K562 (cell line): ENCODE results near the gene CDK9. TPM values are rescaled to one million over a fixed set of nuclear protein-coding genes. Genes with fewer than 3 reads are reported as not detected.

Source experiments
- ATAC-seq: fragments of 200-7000 bp; cut with Tn5 transposase; 3 replicates; pipeline ENCODE4 v1.9.1; 2020; ENCODE audit warnings: moderate library complexity
- BruUV-seq: library from RNA; stranded (reverse); fragments of 400-500 nt; replicated peaks from 2 replicates; lab custom pipeline; 2021; lab: Mats Ljungman, UMichigan
- CTCF ChIA-PET: fragments of 300-600 bp; formaldehyde crosslinking; extraction: SDS; loops from one replicate; lab custom pipeline; 2021; ENCODE audit warnings: low intra/inter-chr PET ratio; lab: Yijun Ruan, JAX
- POLR2A ChIA-PET: fragments of 300-600, 350-650 bp; sonication (Branson Sonifier 250); formaldehyde crosslinking; extraction: SDS; loops from one replicate; lab custom pipeline; 2021; ENCODE audit warnings: antibody characterized with exemption, inconsistent platforms; lab: Yijun Ruan, JAX
- DNase-seq, 4 experiments: peaks; one replicate each; pipeline versions ENCODE4 v3.0.0 to v3.0.0-alpha.2; 2011 to 2018; ENCODE audit warnings: low spot score in 3 of 4, mixed read lengths in 3 of 4; ENCODE audit errors: extremely low read depth in 1 of 4
- FAIRE-seq: peaks from 2 replicates; lab custom pipeline; 2011; peaks lifted over from hg19 to GRCh38; lab: Jason Lieb, UNC
- H2AFZ ChIP-seq: 2 replicates; pipeline ENCODE4 v1.6.0; 2011; ENCODE audit warnings: low read depth, low read length, control low read depth, inconsistent platforms
- H3K27ac ChIP-seq: fragments of 200-600 bp; 3 replicates; pipeline ENCODE4 v1.8.0; 2011; ENCODE audit warnings: low read depth, mild to moderate bottlenecking, control low read depth, inconsistent platforms, low read length, moderate library complexity, mixed read lengths; ENCODE audit errors: extremely low read depth
- H3K27me3 ChIP-seq, 2 experiments: fragments of 300-600 bp in 1 of 2; 2 replicates in 1 of 2; 3 replicates in 1 of 2; pipeline versions ENCODE4 v1.6.0 to v1.8.0; 2011; ENCODE audit warnings: inconsistent platforms in 2 of 2, low read length in 2 of 2, mild to moderate bottlenecking in 1 of 2, mixed read lengths in 1 of 2, moderate library complexity in 1 of 2; ENCODE audit not compliant: control insufficient read depth in 2 of 2, insufficient read depth in 2 of 2
- H3K36me3 ChIP-seq: fragments of 300-600 bp; 3 replicates; pipeline ENCODE4 v1.8.0; 2011; ENCODE audit warnings: mild to moderate bottlenecking, low read length, inconsistent platforms; ENCODE audit not compliant: control insufficient read depth, insufficient read depth
- H3K4me1 ChIP-seq, 2 experiments: fragments of 200-600 bp in 1 of 2; replicated peaks in 1 of 2; 2 replicates in 1 of 2; 3 replicates in 1 of 2; pipeline versions ENCODE4 v1.5.1 to v1.8.0; 2011; ENCODE audit warnings: inconsistent platforms in 2 of 2, low read length in 2 of 2, mild to moderate bottlenecking in 1 of 2, mixed read lengths in 1 of 2, moderate library complexity in 1 of 2; ENCODE audit not compliant: control insufficient read depth in 2 of 2, insufficient read depth in 2 of 2
- H3K4me2 ChIP-seq: 2 replicates; pipeline ENCODE4 v1.6.1; 2011; ENCODE audit warnings: low read length, control low read depth, inconsistent platforms, mixed read lengths; ENCODE audit not compliant: insufficient read depth
- H3K4me3 ChIP-seq: fragments of 200-600 bp; sonication (generic), shearing (Covaris generic); 2 replicates; pipeline ENCODE4 v1.5.1; 2016; ENCODE audit warnings: control low read depth, inconsistent platforms
- H3K79me2 ChIP-seq: fragments of 200-600 bp; 3 replicates; pipeline ENCODE4 v1.8.0; 2011; ENCODE audit warnings: low read length, inconsistent platforms; ENCODE audit not compliant: control insufficient read depth, insufficient read depth
- H3K9ac ChIP-seq, 2 experiments: 2 replicates each; pipeline versions ENCODE4 v1.6.0 to v1.6.1; 2011; ENCODE audit warnings: low read depth in 2 of 2, low read length in 2 of 2, control low read depth in 1 of 2, inconsistent platforms in 1 of 2, mild to moderate bottlenecking in 1 of 2, mixed read lengths in 1 of 2; ENCODE audit not compliant: insufficient read depth in 1 of 2
- H3K9me1 ChIP-seq: one replicate; pipeline ENCODE4 v1.6.0; 2011; ENCODE audit warnings: inconsistent platforms, mild to moderate bottlenecking, low read length, moderate library complexity; ENCODE audit not compliant: control insufficient read depth, insufficient read depth
- H3K9me3 ChIP-seq: replicated peaks from 2 replicates; pipeline ENCODE4 v1.5.1; 2011; ENCODE audit warnings: low read depth, low read length, inconsistent platforms; ENCODE audit not compliant: control insufficient read depth, insufficient read depth
- H4K20me1 ChIP-seq: replicated peaks from 2 replicates; pipeline ENCODE4 v1.6.1; 2011; ENCODE audit warnings: low read length, inconsistent platforms, mixed read lengths; ENCODE audit not compliant: control insufficient read depth, insufficient read depth
- CREM ChIP-seq: IDR thresholded peaks from 2 replicates; pipeline ENCODE4 v1.6.1; 2014; ENCODE audit warnings: antibody characterized with exemption, low read depth
- GATA2 ChIP-seq: sonication (generic); formaldehyde crosslinking; IDR thresholded peaks from 2 replicates; pipeline ENCODE4 v1.4.0; 2020; ENCODE audit warnings: mild to moderate bottlenecking, missing genetic modification reagents
- GTF3C2 ChIP-seq: IDR thresholded peaks from 3 replicates; pipeline ENCODE4 v1.6.1; 2011; ENCODE audit warnings: borderline replicate concordance, mild to moderate bottlenecking, moderate library complexity; ENCODE audit not compliant: insufficient read length; ENCODE audit errors: extremely low read depth
- HMGN3 ChIP-seq: IDR thresholded peaks from 2 replicates; pipeline ENCODE4 v1.6.1; 2011; ENCODE audit warnings: borderline replicate concordance, low read depth, mild to moderate bottlenecking, mixed read lengths, low read length; ENCODE audit not compliant: insufficient read length; ENCODE audit errors: extremely low read depth
- KDM1A ChIP-seq, 2 experiments: fragments of 450-650 bp; IDR thresholded peaks; 2 replicates each; pipeline ENCODE4 v1.6.1; 2016; ENCODE audit warnings: mild to moderate bottlenecking in 2 of 2
- LCOR ChIP-seq: sonication (generic); formaldehyde crosslinking; IDR thresholded peaks from 2 replicates; pipeline ENCODE4 v1.8.0; 2022; ENCODE audit warnings: mild to moderate bottlenecking, missing genetic modification reagents
- MAFF ChIP-seq: IDR thresholded peaks from 2 replicates; pipeline ENCODE4 v1.6.1; 2012; ENCODE audit warnings: low read length, improper control_type of control experiment
- MAFG ChIP-seq: fragments of 450-650 bp; conservative IDR thresholded peaks from 2 replicates; pipeline ENCODE4 v1.6.1; 2016; ENCODE audit warnings: missing genetic modification characterization, missing compliant biosample characterization
- MAZ ChIP-seq, 2 experiments: fragments of 450-650 bp in 1 of 2; sonication (generic) in 1 of 2; formaldehyde crosslinking; IDR thresholded peaks in 1 of 2; conservative IDR thresholded peaks in 1 of 2; 2 replicates each; pipeline versions ENCODE4 v1.4.0 to v1.5.0; 2020; ENCODE audit warnings: mild to moderate bottlenecking in 1 of 2, missing genetic modification reagents in 1 of 2
- MEIS2 ChIP-seq: fragments of 450-650 bp; IDR thresholded peaks from 2 replicates; pipeline ENCODE4 v1.6.1; 2014; ENCODE audit warnings: mild to moderate bottlenecking; ENCODE audit not compliant: partially characterized antibody
- NKRF ChIP-seq: fragments of 450-650 bp; IDR thresholded peaks from 2 replicates; pipeline ENCODE4 v1.6.1; 2016; ENCODE audit warnings: borderline replicate concordance
- PTBP1 ChIP-seq: fragments of 200-400 bp; formaldehyde crosslinking; IDR thresholded peaks from 2 replicates; pipeline ENCODE4 v1.6.1; 2017; ENCODE audit warnings: low read depth, low read length
- RBM25 ChIP-seq: fragments of 200-400 bp; formaldehyde crosslinking; IDR thresholded peaks from 2 replicates; pipeline ENCODE4 v1.6.1; 2018; ENCODE audit warnings: low read length, low read depth, moderate library complexity; ENCODE audit not compliant: severe bottlenecking
- SAFB2 ChIP-seq: fragments of 200-400 bp; formaldehyde crosslinking; IDR thresholded peaks from 2 replicates; pipeline ENCODE4 v1.6.1; 2018; ENCODE audit warnings: borderline replicate concordance, low read length, low read depth, moderate library complexity; ENCODE audit not compliant: severe bottlenecking
- TBP ChIP-seq: optimal IDR thresholded peaks from 2 replicates; pipeline ENCODE3; 2011; ENCODE audit warnings: low read depth, low read length, improper control_type of control experiment
- WGBS: fragments of 100-300 bp; shearing (Covaris generic); methylation state at CpG from one replicate; pipeline ENCODE4 v1.1.6; 2016; ENCODE audit warnings: low coverage, mixed read lengths; ENCODE audit not compliant: insufficient coverage; ENCODE audit errors: missing lambda C conversion rate; 5-methylcytosine and 5-hydroxymethylcytosine counted together
- in situ Hi-C: fragments of 300-500 bp; cut with MboI; formaldehyde crosslinking; loops from 4 replicates; pipeline ENCODE4 v1.15.0; 2018; ENCODE audit warnings: inconsistent platforms, mixed read lengths
- intact Hi-C: fragments of 100-400 bp; cut with micrococcal nuclease; formaldehyde crosslinking; loops from 2 replicates; pipeline ENCODE4 v1.14.2; 2022
- polyA plus RNA-seq, 8 experiments: library from polyadenylated mRNA; depleted of rRNA in 4 of 8; stranded (reverse) in 5 of 8; unstranded in 3 of 8; fragments of >200 nt; fragmentation: Nextera tagmentation in 2 of 8; fragmentation: Illumina TruSeq in 1 of 8; extraction: Ambion mirVana in 2 of 8; extraction: Trizol in 1 of 8; gene quantifications; 2 replicates each; pipeline versions ENCODE4 v1.2.1 to v1.2.3, GENCODE V29; 2011 to 2014; ENCODE audit warnings: inconsistent platforms in 1 of 8, missing spikeins in 1 of 8
- total RNA-seq, 7 experiments: library from RNA; depleted of rRNA in 6 of 7; stranded (reverse); fragments of >200 nt in 6 of 7; fragmentation: Illumina TruSeq in 2 of 7; extraction: Trizol in 2 of 7; gene quantifications; 2 replicates each; pipeline versions ENCODE4 v1.2.1 to v1.2.3, GENCODE V29; 2011 to 2021; ENCODE audit warnings: low replicate concordance in 1 of 7

Gene CDK9
- total and polyA plus RNA-seq, 9 of the 15 experiments (the other 6 are each of a cell fraction or from before 2014, with no cell fraction given) = 4.2 to 78.6 (median 33.0) TPM

GRCh38 chr9:127771570-127772189 is 14.2 kb upstream of the CDK9 start:
- H3K9me1 ChIP-seq = no peaks in the 10 kb centered on the region
- peak overlapping the region; percentile 88 for H2AFZ ChIP-seq
- H3K79me2 ChIP-seq = no peaks in the 10 kb centered on the region
- WGBS = 1% methylated on average over 9 of the region's 19 CpGs
- peaks cover 24 to 34% of the 10 kb centered on the region in 2 experiments for H3K4me1 ChIP-seq
- ATAC-seq = no peak
- H3K27me3 ChIP-seq = no peaks in the 10 kb centered on the region
- no peaks in the 10 kb centered on the region for H3K36me3 ChIP-seq
- no TSS peak for BruUV-seq
- no peak overlapping the region for H3K27ac ChIP-seq
- no peak for FAIRE-seq
- peak in 1 of 4 experiments; percentile 14 for DNase-seq
- peak overlapping the region; percentile 19 to 33; a peak in 2 of 4 replicates for H3K9ac ChIP-seq
- peak overlapping the region; percentile 55 for H3K4me3 ChIP-seq
- H3K4me2 ChIP-seq = peak overlapping the region; percentile 79
- in situ Hi-C loops (loop anchor here (25.0 kb wide), 1 partner anchor 591 kb away; the partner anchor contains the start of gene URM1), intact Hi-C loops (no loop called here)
- H3K9me3 ChIP-seq = no peaks in the 10 kb centered on the region
- POLR2A ChIA-PET = interaction anchor here (0.7 to 2.1 kb wide), 12 partner anchors 9 to 144 kb away, joined by 3 to 8 read pairs (median 4); partner anchors contain the start of gene CDK9
- CTCF ChIA-PET = no interaction called here
- no peaks in the 10 kb centered on the region for H4K20me1 ChIP-seq
- TF ChIP-seq MEIS2 = no peak
- 0 out of 2 replicates have a peak, but pooled peaks have one; percentile 32 for TF ChIP-seq LCOR (CRISPR knock-in tag)
- TF ChIP-seq GTF3C2 = no peak
- no peak for TF ChIP-seq PTBP1
- TF ChIP-seq KDM1A (IDR thresholded peaks at IDR 0.05) = peak in 1 of 2 experiments; percentile 63; a peak in 1 of 4 replicates
- TF ChIP-seq MAFG = 0 out of 2 replicates have a peak, but pooled peaks have one; percentile 18
- TF ChIP-seq CREM = peak; percentile 1; the same call in 1 of the 2 replicates
- no peak for TF ChIP-seq NKRF
- no peak for TF ChIP-seq GATA2 (CRISPR knock-in tag)
- peak in 1 of 2 experiments; percentile 78; a peak in 1 of 4 replicates for TF ChIP-seq MAZ (CRISPR knock-in tag; conservative IDR thresholded peaks at IDR 0.05 in 1 of 2, IDR thresholded peaks at IDR 0.05 in 1 of 2)
- TF ChIP-seq HMGN3 = peak; percentile 21
- peak; percentile 88 for TF ChIP-seq RBM25
- TF ChIP-seq SAFB2 = no peak
- TF ChIP-seq TBP = peak; percentile 7
- 0 out of 2 replicates have a peak, but pooled peaks have one; percentile 12 for TF ChIP-seq MAFF
